HG03469 (cell line): ENCODE measurements around the gene GPR107.

Experiments
- ATAC-seq: cut with Tn5 transposase; IDR thresholded peaks from one replicate; pipeline ENCODE4 v1.9.1; 2021; ENCODE audit warnings: mild to moderate bottlenecking, moderate library complexity, moderate number of reproducible peaks; ENCODE audit not compliant: unreplicated experiment

Gene GPR107

GRCh38 chr9:130027533-130028365 lies 26.0 kb upstream of the GPR107 start:
- ATAC-seq, result no peak

- no peak for ATAC-seq
Measured at GRCh38 chr9:130028493-130029222, 25.0 kb upstream of the GPR107 start.

GRCh38 chr9:130029223-130029973 lies 24.3 kb upstream of the GPR107 start:
- ATAC-seq, result no peak

GRCh38 chr9:130030651-130031127 lies 23.0 kb upstream of the GPR107 start:
- ATAC-seq, result no peak

GRCh38 chr9:130034570-130034969 lies 19.1 kb upstream of the GPR107 start:
- ATAC-seq, result no peak

GRCh38 chr9:130036099-130036498 lies 17.6 kb upstream of the GPR107 start:
- no peak for ATAC-seq

- ATAC-seq, result no peak
Measured at GRCh38 chr9:130039528-130040147, 14.1 kb upstream of the GPR107 start.

- no peak for ATAC-seq
Measured at GRCh38 chr9:130040984-130041647, 12.6 kb upstream of the GPR107 start.

- no peak for ATAC-seq
Measured at GRCh38 chr9:130041648-130042405, 11.9 kb upstream of the GPR107 start.

GRCh38 chr9:130042406-130042884 lies 11.3 kb upstream of the GPR107 start:
- no peak for ATAC-seq

GRCh38 chr9:130042885-130043653 lies 10.6 kb upstream of the GPR107 start, which contains the start of gene FNBP1:
TSS of gene FNBP1 (minus strand) at chr9:130043189. CDS start at chr9:130042975, 214 bp downstream.
- ATAC-seq, result no peak

- ATAC-seq, result no peak
Measured at GRCh38 chr9:130043654-130044623, 9.8 kb upstream of the GPR107 start.

- no peak for ATAC-seq
Measured at GRCh38 chr9:130045725-130046450, 7.8 kb upstream of the GPR107 start.

GRCh38 chr9:130049431-130050210 lies 4.1 kb upstream of the GPR107 start:
- no peak for ATAC-seq

GRCh38 chr9:130050462-130050861 lies 3.2 kb upstream of the GPR107 start:
- no peak for ATAC-seq

GRCh38 chr9:130051855-130052254 lies 1.9 kb upstream of the GPR107 start:
- ATAC-seq, result no peak
